K562 (cell line): ENCODE data around the gene RAB40B. TPM values are rescaled to one million over a fixed set of nuclear protein-coding genes. Genes with fewer than 3 reads are reported as not detected.

Experiments
- BCLAF1 ChIP-seq, 2 experiments: fragments of 450-650 bp in 1 of 2; IDR thresholded peaks; 2 replicates each; pipeline ENCODE4 v1.6.1; 2011 to 2017; ENCODE audit warnings: low read depth in 2 of 2, antibody characterized with exemption in 1 of 2, borderline replicate concordance in 1 of 2, low read length in 1 of 2, mild to moderate bottlenecking in 1 of 2, mixed read lengths in 1 of 2; ENCODE audit not compliant: control insufficient read depth in 1 of 2
- CBX1 ChIP-seq: sonication (generic); IDR thresholded peaks from 2 replicates; pipeline ENCODE4 v1.6.1; 2016; ENCODE audit warnings: antibody characterized with exemption, low read depth, mild to moderate bottlenecking
- DLX4 ChIP-seq: fragments of 250-450 bp; sonication (Bioruptor Pico); IDR thresholded peaks from 2 replicates; pipeline ENCODE4 v1.6.1; 2021; ENCODE audit warnings: mild to moderate bottlenecking
- ERF ChIP-seq: fragments of 450-650 bp; formaldehyde crosslinking; IDR thresholded peaks from 2 replicates; pipeline ENCODE4 v1.4.0; 2020; ENCODE audit warnings: mild to moderate bottlenecking, mixed read lengths
- ETV5 ChIP-seq: sonication (generic); formaldehyde crosslinking; IDR thresholded peaks from 2 replicates; pipeline ENCODE4 v1.4.0; 2020; ENCODE audit warnings: low read depth, mild to moderate bottlenecking, missing genetic modification reagents
- GABPA ChIP-seq: fragments of 200-800 bp; sonication (Bioruptor generic); conservative IDR thresholded peaks from 2 replicates; pipeline ENCODE4 v1.6.1; 2016; ENCODE audit warnings: low read depth, missing genetic modification characterization, missing compliant biosample characterization
- GATAD2A ChIP-seq: fragments of 450-650 bp; IDR thresholded peaks from 2 replicates; pipeline ENCODE4 v1.6.1; 2017
- HINFP ChIP-seq: fragments of 450-650 bp; conservative IDR thresholded peaks from 2 replicates; pipeline ENCODE4 v1.6.1; 2016; ENCODE audit warnings: missing genetic modification characterization, low read depth, mild to moderate bottlenecking, control low read depth, missing compliant biosample characterization
- HIVEP1 ChIP-seq: fragments of 250-450 bp; sonication (Bioruptor Pico); IDR thresholded peaks from 2 replicates; pipeline ENCODE4 v1.4.0; 2020; ENCODE audit warnings: mild to moderate bottlenecking
- KAT8 ChIP-seq: fragments of 450-650 bp; IDR thresholded peaks from 2 replicates; pipeline ENCODE4 v1.6.1; 2016; ENCODE audit warnings: low read depth, mild to moderate bottlenecking
- L3MBTL2 ChIP-seq: fragments of 450-650 bp; IDR thresholded peaks from 2 replicates; pipeline ENCODE4 v1.6.1; 2016; ENCODE audit warnings: mild to moderate bottlenecking, moderate library complexity
- PPARD ChIP-seq: fragments of 250-450 bp; sonication (Bioruptor Pico); IDR thresholded peaks from 2 replicates; pipeline ENCODE4 v1.8.0; 2022; ENCODE audit warnings: inconsistent platforms, mild to moderate bottlenecking, moderate library complexity
- RB1 ChIP-seq: fragments of 450-650 bp; IDR thresholded peaks from 2 replicates; pipeline ENCODE4 v1.6.1; 2017; ENCODE audit warnings: low read depth, mild to moderate bottlenecking
- RBM25 ChIP-seq: fragments of 200-400 bp; formaldehyde crosslinking; IDR thresholded peaks from 2 replicates; pipeline ENCODE4 v1.6.1; 2018; ENCODE audit warnings: low read length, low read depth, moderate library complexity; ENCODE audit not compliant: severe bottlenecking
- SNRNP70 ChIP-seq: fragments of 200-400 bp; formaldehyde crosslinking; optimal IDR thresholded peaks from 2 replicates; pipeline ENCODE3; 2017; ENCODE audit warnings: low read depth, low read length
- SOX6 ChIP-seq: fragments of 450-650 bp; IDR thresholded peaks from 2 replicates; pipeline ENCODE4 v1.6.1; 2014; ENCODE audit warnings: mild to moderate bottlenecking
- TSC22D4 ChIP-seq: fragments of 450-650 bp; IDR thresholded peaks from 2 replicates; pipeline ENCODE4 v1.6.1; 2016; ENCODE audit warnings: missing genetic modification characterization, missing biosample characterization, control low read depth
- VEZF1 ChIP-seq: fragments of 200-800 bp; sonication (Bioruptor generic); IDR thresholded peaks from 2 replicates; pipeline ENCODE4 v1.6.1; 2017; ENCODE audit warnings: missing genetic modification characterization, missing compliant biosample characterization
- ZNF184 ChIP-seq: sonication (generic); formaldehyde crosslinking; IDR thresholded peaks from 2 replicates; pipeline ENCODE4 v1.5.0; 2020; ENCODE audit warnings: missing genetic modification reagents
- ZNF197 ChIP-seq: fragments of 200-800 bp; sonication (Bioruptor generic); IDR thresholded peaks from 2 replicates; pipeline ENCODE4 v1.6.1; 2016; ENCODE audit warnings: low read depth, missing genetic modification characterization, missing compliant biosample characterization
- ZNF3 ChIP-seq: fragments of 250-450 bp; sonication (Bioruptor Pico); IDR thresholded peaks from 2 replicates; pipeline ENCODE4 v1.5.0; 2021; ENCODE audit warnings: mild to moderate bottlenecking, moderate library complexity
- ZNF586 ChIP-seq: fragments of 450-650 bp; formaldehyde crosslinking; conservative IDR thresholded peaks from 2 replicates; pipeline ENCODE4 v1.4.0; 2020; ENCODE audit warnings: mild to moderate bottlenecking, moderate library complexity
- ZNF766 ChIP-seq: fragments of 200-800 bp; sonication (Bioruptor generic); conservative IDR thresholded peaks from 2 replicates; pipeline ENCODE4 v1.6.1; 2016; ENCODE audit warnings: missing genetic modification characterization, missing compliant biosample characterization
- polyA plus RNA-seq, 8 experiments: library from polyadenylated mRNA; depleted of rRNA in 4 of 8; stranded (reverse) in 5 of 8; unstranded in 3 of 8; fragments of >200 nt; fragmentation: Nextera tagmentation in 2 of 8; fragmentation: Illumina TruSeq in 1 of 8; extraction: Ambion mirVana in 2 of 8; extraction: Trizol in 1 of 8; gene quantifications; 2 replicates each; pipeline versions ENCODE4 v1.2.1 to v1.2.3, GENCODE V29; 2011 to 2014; ENCODE audit warnings: inconsistent platforms in 1 of 8, missing spikeins in 1 of 8
- total RNA-seq, 7 experiments: library from RNA; depleted of rRNA in 6 of 7; stranded (reverse); fragments of >200 nt in 6 of 7; fragmentation: Illumina TruSeq in 2 of 7; extraction: Trizol in 2 of 7; gene quantifications; 2 replicates each; pipeline versions ENCODE4 v1.2.1 to v1.2.3, GENCODE V29; 2011 to 2021; ENCODE audit warnings: low replicate concordance in 1 of 7

The RAB40B gene
- total and polyA plus RNA-seq, 9 of the 15 experiments (the other 6 are each of a cell fraction or from before 2014, with no cell fraction given), result 0.13 to 4.6 (median 1.4) TPM

- TF ChIP-seq HINFP (no peak), TSC22D4 (tag) (no peak), RB1 (peak; percentile 82), SOX6 (no peak), L3MBTL2 (peak; percentile 81; the same call in 1 of the 2 replicates), ZNF3 (CRISPR knock-in tag) (no peak), ZNF586 (CRISPR knock-in tag) (no peak), ZNF766 (no peak), KAT8 (no peak), DLX4 (CRISPR knock-in tag) (no peak), SNRNP70 (no peak), CBX1 (no peak), VEZF1 (peak; percentile 98), ZNF197 (CRISPR knock-in tag) (no peak), HIVEP1 (CRISPR knock-in tag) (no peak), ETV5 (CRISPR knock-in tag) (no peak), ZNF184 (CRISPR knock-in tag) (no peak), GABPA (tag) (no peak), RBM25 (peak; percentile 97), GATAD2A (no peak), ERF (CRISPR knock-in tag) (no peak), BCLAF1 (IDR thresholded peaks at IDR 0.05; ENCODE audit: borderline replicate concordance in 1 of 2, control insufficient read depth in 1 of 2, low read depth in 2 of 2, low read length in 1 of 2) (no peak), PPARD (no peak)
Measured at GRCh38 chr17:82698065-82698973, at the start of gene RAB40B (continued).
